Prostate gland (tissue), 2 donors: Measurements from ENCODE around the gene SLC23A1. TPM values are rescaled to one million over a fixed set of nuclear protein-coding genes. Genes with fewer than 3 reads are reported as not detected.
A peak's percentile ranks its signal among the peaks of the same experiment; 100 is the strongest.

Source experiments
- DNase-seq: peaks from one replicate; pipeline ENCODE4 v3.0.0-alpha.2; 2019; ENCODE audit warnings: low spot score
- H3K27ac ChIP-seq, 2 donors: fragments of 200-600 bp; sonication (generic); 2 replicates each; pipeline ENCODE4 v1.5.1; 2017 to 2019
- H3K27me3 ChIP-seq: fragments of 200-600 bp; sonication (generic); replicated peaks from 2 replicates; pipeline ENCODE4 v1.5.1; 2019; ENCODE audit not compliant: insufficient read depth
- H3K36me3 ChIP-seq, 2 donors: fragments of 200-600 bp; sonication (generic); 1 replicate in 1 of 2; 2 replicates in 1 of 2; pipeline versions ENCODE4 v1.5.1 to v1.8.1; 2017 to 2019
- H3K4me1 ChIP-seq: fragments of 200-600 bp; sonication (generic); replicated peaks from 2 replicates; pipeline ENCODE4 v1.5.1; 2019
- H3K4me3 ChIP-seq, 2 donors: fragments of 200-600 bp; sonication (generic); 2 replicates each; pipeline ENCODE4 v1.5.1; 2017 to 2019
- H3K9me3 ChIP-seq: fragments of 200-600 bp; sonication (generic); 2 replicates; pipeline ENCODE4 v1.5.1; 2017
- CTCF ChIP-seq, 4 experiments: fragments of 200-600 bp in 2 of 4; fragments of 450-650 bp in 2 of 4; sonication (generic) in 2 of 4; IDR thresholded peaks; 1 replicate in 3 of 4; 2 replicates in 1 of 4; pipeline ENCODE4 v1.5.1; 2016 to 2019; ENCODE audit warnings: antibody characterized with exemption in 4 of 4, mild to moderate bottlenecking in 2 of 4, moderate library complexity in 2 of 4
- POLR2A ChIP-seq: fragments of 450-650 bp; IDR thresholded peaks from one replicate; pipeline ENCODE4 v1.6.1; 2016; ENCODE audit warnings: antibody characterized with exemption, mild to moderate bottlenecking
- POLR2AphosphoS5 ChIP-seq: sonication (generic); formaldehyde crosslinking; IDR thresholded peaks from one replicate; pipeline ENCODE4 v1.6.1; 2017; ENCODE audit warnings: antibody characterized with exemption
- WGBS: methylation state at CpG from one replicate; pipeline ENCODE4 v1.1.5; 2018; 5-methylcytosine and 5-hydroxymethylcytosine counted together
- intact Hi-C: fragments of 100-400 bp; cut with DNase I; formaldehyde crosslinking; loops from one replicate; pipeline ENCODE4 v1.14.2; 2022
- total RNA-seq, 2 donors: library from RNA; depleted of rRNA; stranded (reverse); fragments of >200 nt; gene quantifications; one replicate each; pipeline ENCODE4 v1.1.0, GENCODE V29; 2016

SLC23A1 gene
- total RNA-seq, 2 donors from 2014 or later: 11.5 to 26.3 TPM

- Histone ChIP-seq H3K27me3 (no peaks in the 10 kb centered on the region), H3K36me3 (no peaks in the 10 kb centered on the region), H3K9me3 (no peaks in the 10 kb centered on the region), H3K4me1 (peaks cover 21% of the 10 kb centered on the region), H3K4me3 (no peak overlapping the region), H3K27ac (no peak overlapping the region)
- 88% methylated on average over 8 of the region's 8 CpGs for WGBS
- TF ChIP-seq POLR2AphosphoS5 (no peak), POLR2A (no peak), CTCF (IDR thresholded peaks at IDR 0.05) (no peak)
- DNase-seq: no peak
- intact Hi-C loops: no loop called here
These were observed 13.6 kb upstream of the SLC23A1 start for GRCh38 chr5:139396691-139397090.

- no peak for TF ChIP-seq POLR2A
- TF ChIP-seq CTCF (IDR thresholded peaks at IDR 0.05): no peak
- TF ChIP-seq POLR2AphosphoS5: no peak
- 85% methylated on average over 8 of the region's 8 CpGs for WGBS
- Histone ChIP-seq H3K36me3 (no peaks in the 10 kb centered on the region), H3K27ac (no peak overlapping the region), H3K27me3 (no peaks in the 10 kb centered on the region), H3K4me1 (peaks cover 22% of the 10 kb centered on the region), H3K4me3 (no peak overlapping the region), H3K9me3 (no peaks in the 10 kb centered on the region)
- intact Hi-C loops: no loop called here
- no peak for DNase-seq
These were observed 12.9 kb upstream of the SLC23A1 start for GRCh38 chr5:139395844-139396640.

- Histone ChIP-seq H3K27me3 (no peaks in the 10 kb centered on the region), H3K9me3 (no peaks in the 10 kb centered on the region), H3K4me1 (peaks cover 28% of the 10 kb centered on the region), H3K4me3 (peak within 1 kb of the TSS; percentile 30 to 39), H3K27ac (peak within 1 kb of the TSS; percentile 67 to 83), H3K36me3 (no peaks in the 10 kb centered on the region)
- WGBS: 27% methylated on average over 42 of the region's 76 CpGs
- intact Hi-C loops: no loop called here
- DNase-seq: no peak
- TF ChIP-seq POLR2AphosphoS5 (no peak), POLR2A (no peak), CTCF (IDR thresholded peaks at IDR 0.05) (no peak)
These were observed 11.8 kb upstream of the SLC23A1 start, which contains the start of gene PROB1 for GRCh38 chr5:139394654-139395566. Gene PROB1 (minus strand): TSS chr5:139395104. CDS start chr5:139395081, 23 bp downstream.

- TF ChIP-seq POLR2A (no peak), CTCF (IDR thresholded peaks at IDR 0.05) (peak in 2 of 4 experiments; percentile 35 to 40)
- 8% methylated on average over 28 of the region's 62 CpGs for WGBS
- H3K4me3 ChIP-seq: peak overlapping the region; percentile 30 to 39
- intact Hi-C loops: no loop called here
- H3K27ac ChIP-seq: peak overlapping the region; percentile 67 to 83
- no peaks in the 10 kb centered on the region for H3K9me3 ChIP-seq
- DNase-seq: no peak
- no peaks in the 10 kb centered on the region for H3K36me3 ChIP-seq
- H3K27me3 ChIP-seq: no peaks in the 10 kb centered on the region
- peaks cover 30% of the 10 kb centered on the region for H3K4me1 ChIP-seq
These were observed 11.1 kb upstream of the SLC23A1 start for GRCh38 chr5:139394123-139394653.
